ENCODE measurements around the gene RP9.

- TF ChIP-seq POLR2A (IDR thresholded peaks at IDR 0.05) (no peak), CTCF (IDR thresholded peaks at IDR 0.05) (no peak)
Observed at GRCh38 chr7:33127085-33127484, 17.9 kb upstream of the RP9 start.

All from adrenal gland (tissue), 5 donors.